ENCODE measurements around the gene CIAO2B.

CIAO2B gene

DNA sequence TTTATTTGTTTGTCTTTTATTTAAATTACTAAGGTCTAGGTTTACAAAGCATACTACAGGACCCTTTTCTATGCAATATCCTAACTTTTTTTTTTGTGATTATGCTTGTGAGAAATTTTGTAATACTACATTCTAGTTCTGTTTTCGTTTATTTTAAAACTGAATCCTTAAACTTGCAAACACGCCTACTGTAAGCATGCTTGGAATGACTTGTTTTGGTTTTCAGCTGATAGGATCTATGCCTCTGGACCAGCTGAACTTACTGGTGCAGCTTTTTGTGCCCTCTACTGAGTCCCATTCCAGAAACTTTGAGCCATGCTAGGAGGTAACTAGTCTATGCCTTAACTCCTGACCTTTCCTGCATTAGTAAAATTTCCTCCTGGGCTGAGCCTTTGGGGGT lies 47.9 kb downstream of the CIAO2B start:
- no peak for DNase-seq (ENCODE audit: low read depth)

DNA sequence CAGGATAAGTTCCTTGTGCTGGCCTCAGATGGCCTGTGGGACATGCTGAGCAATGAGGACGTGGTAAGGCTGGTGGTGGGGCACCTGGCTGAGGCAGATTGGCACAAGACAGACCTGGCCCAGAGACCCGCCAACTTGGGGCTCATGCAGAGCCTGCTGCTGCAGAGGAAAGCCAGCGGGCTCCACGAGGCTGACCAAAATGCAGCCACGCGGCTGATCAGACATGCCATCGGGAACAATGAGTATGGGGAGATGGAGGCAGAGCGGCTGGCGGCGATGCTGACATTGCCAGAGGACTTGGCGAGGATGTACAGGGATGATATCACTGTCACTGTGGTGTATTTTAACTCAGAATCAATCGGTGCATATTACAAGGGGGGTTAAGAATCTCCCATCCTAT lies 48.7 kb downstream of the CIAO2B start:
- no peak for DNase-seq (ENCODE audit: low read depth)

- DNase-seq (ENCODE audit: low read depth): no peak
These were observed 51.5 kb downstream of the CIAO2B start for GRCh38 chr16:66882702-66883101.
